OCI-LY7 (cell line): ENCODE measurements around the gene EFHD1.

ENCODE experiments used
- EZH2phosphoT487 ChIP-seq: fragments of 200-600 bp; sonication (generic); IDR thresholded peaks from 2 replicates; pipeline ENCODE4 v1.6.1; 2018; ENCODE audit warnings: low read depth, borderline replicate concordance, mild to moderate bottlenecking, mixed run types, antibody characterized with exemption, low read length, moderate library complexity, mixed read lengths
- TF ChIP-seq, protein P1 (sequence below): fragments of 200-600 bp; sonication (generic); conservative IDR thresholded peaks from 2 replicates; pipeline ENCODE4 v1.5.1; 2014; ENCODE audit warnings: mild to moderate bottlenecking, antibody characterized with exemption, low read length, moderate library complexity, mixed read lengths

DNA sequence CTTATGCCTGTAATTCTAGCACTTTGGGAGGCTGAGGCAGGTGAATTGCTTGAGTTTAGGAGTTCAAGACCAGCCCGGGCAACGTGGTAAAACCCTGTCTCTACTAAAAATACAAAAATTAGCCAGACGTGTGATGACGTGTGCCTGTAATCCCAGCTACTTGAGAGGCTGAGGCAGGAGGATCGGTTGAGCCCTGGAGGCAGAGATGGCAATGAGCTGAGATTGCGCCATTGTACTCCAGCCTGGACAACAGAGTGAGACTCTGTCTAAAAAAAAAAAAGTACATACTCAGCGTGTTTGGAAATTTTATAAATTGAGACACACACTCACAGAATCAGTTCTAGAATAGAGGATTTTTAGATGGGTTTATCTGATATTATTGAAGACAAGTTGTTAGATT, 46.6 kb downstream of the EFHD1 start:
- TF ChIP-seq, protein P1, sequence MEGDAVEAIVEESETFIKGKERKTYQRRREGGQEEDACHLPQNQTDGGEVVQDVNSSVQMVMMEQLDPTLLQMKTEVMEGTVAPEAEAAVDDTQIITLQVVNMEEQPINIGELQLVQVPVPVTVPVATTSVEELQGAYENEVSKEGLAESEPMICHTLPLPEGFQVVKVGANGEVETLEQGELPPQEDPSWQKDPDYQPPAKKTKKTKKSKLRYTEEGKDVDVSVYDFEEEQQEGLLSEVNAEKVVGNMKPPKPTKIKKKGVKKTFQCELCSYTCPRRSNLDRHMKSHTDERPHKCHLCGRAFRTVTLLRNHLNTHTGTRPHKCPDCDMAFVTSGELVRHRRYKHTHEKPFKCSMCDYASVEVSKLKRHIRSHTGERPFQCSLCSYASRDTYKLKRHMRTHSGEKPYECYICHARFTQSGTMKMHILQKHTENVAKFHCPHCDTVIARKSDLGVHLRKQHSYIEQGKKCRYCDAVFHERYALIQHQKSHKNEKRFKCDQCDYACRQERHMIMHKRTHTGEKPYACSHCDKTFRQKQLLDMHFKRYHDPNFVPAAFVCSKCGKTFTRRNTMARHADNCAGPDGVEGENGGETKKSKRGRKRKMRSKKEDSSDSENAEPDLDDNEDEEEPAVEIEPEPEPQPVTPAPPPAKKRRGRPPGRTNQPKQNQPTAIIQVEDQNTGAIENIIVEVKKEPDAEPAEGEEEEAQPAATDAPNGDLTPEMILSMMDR: no peak
- TF ChIP-seq EZH2phosphoT487: no peak
